ENCODE results near the gene FRK. TPM values are rescaled to one million over a fixed set of nuclear protein-coding genes. Genes with fewer than 3 reads are reported as not detected.

FRK gene, protein sequence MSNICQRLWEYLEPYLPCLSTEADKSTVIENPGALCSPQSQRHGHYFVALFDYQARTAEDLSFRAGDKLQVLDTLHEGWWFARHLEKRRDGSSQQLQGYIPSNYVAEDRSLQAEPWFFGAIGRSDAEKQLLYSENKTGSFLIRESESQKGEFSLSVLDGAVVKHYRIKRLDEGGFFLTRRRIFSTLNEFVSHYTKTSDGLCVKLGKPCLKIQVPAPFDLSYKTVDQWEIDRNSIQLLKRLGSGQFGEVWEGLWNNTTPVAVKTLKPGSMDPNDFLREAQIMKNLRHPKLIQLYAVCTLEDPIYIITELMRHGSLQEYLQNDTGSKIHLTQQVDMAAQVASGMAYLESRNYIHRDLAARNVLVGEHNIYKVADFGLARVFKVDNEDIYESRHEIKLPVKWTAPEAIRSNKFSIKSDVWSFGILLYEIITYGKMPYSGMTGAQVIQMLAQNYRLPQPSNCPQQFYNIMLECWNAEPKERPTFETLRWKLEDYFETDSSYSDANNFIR
- 2.7 and 3.7 TPM in 2 replicates for total RNA-seq

DNA sequence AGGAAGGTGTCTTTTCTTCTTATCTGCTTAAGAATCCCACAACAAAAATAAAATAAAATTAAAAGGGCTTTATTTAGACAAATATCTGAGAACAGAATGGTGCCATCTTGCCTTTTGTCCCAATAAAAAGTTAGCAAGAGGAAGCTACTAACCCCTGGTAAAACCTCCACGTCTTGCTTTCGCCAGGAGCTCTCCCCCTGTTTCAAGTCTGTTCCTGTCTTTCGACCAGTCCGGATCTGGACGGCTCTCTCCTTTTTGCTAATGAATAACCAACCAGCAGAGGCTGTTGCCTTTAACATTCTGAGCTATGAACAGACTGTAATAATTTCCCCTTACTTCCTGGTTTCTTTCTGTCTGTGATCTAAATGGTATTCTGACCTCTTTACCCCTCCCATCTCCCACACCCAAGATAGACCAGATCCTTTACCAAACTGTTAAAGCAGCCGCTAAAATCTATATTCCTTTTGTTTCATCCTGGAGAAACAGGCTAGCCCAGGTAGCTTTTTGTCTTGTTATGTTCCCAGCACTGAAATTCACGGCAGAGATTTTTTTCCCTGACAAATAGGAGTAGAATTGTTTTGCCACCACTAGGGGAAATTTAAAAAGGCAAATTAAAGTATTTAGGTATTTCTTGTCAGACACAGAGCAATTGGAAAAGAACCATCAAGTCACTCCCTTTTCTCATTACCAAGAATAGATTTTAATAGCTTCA, at the start of gene FRK:
Gene FRK, minus strand, starts transcription at position 320 of the 712 bp plus-strand sequence. CDS start 580 bp downstream, outside the sequence.

DNA sequence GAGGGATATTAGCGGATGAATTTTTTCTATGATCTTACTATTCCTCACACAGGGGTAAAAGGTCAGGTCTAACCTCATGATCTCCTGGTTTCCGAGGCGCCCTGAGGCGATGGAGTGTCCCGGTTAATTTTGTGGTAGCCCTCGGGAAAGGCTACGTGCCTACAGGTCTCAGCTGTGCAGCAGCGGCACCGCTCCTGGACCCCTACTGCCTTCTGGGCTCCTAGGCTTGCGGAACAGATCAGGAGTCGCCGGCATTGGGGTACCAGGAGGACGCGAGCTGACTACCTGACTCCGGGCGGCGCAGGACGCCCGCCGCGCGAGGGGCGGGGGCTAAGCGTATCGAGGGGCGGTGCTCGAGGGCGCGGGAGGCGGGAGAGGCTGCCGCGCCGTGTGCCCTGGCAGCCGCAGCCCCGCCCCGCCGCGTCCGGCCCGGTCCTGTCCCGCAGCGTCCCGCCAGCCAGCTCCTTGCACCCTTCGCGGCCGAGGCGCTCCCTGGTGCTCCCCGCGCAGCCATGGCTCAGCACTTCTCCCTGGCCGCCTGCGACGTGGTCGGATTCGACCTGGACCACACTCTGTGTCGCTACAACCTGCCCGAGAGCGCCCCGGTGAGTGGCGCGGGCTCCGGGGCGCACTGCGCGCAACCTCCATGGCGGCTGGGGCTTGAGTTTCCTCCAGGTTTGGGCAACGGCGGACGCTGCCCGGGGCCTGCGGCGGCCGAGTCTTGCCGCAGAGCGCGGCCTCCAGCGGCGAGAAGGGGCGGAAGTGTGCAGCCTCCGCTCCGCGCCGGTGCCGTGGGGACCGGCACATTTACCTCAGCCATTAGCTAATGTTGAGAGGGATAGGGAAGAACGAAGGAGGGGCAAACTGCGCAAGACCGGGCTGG, 40.0 kb upstream of the FRK start, which contains the start of gene NT5DC1:
Gene NT5DC1, plus strand, starts transcription at position 435 of the 883 bp plus-strand sequence. Its CDS starts 78 bp downstream, at position 513.

Other genes starting within 250 kb of the FRK start
- 5.9 and 7.9 TPM in 2 replicates for gene NT5DC1, start 40.0 kb upstream of the FRK start, total RNA-seq
- 0.14 TPM in 1 of 2 replicates, not detected in the other for gene COL10A1, start 65.2 kb upstream of the FRK start, total RNA-seq
- gene TSPYL4, start 193.2 kb upstream of the FRK start, total RNA-seq = 5.3 and 7.1 TPM in 2 replicates
- 74.5 and 89.2 TPM in 2 replicates for gene TSPYL1, start 219.0 kb upstream of the FRK start, total RNA-seq

All from airway epithelial cell (primary cell).